HG02884 (cell line): ENCODE measurements around the gene UBL3.

Experiments used
- ATAC-seq: cut with Tn5 transposase; IDR thresholded peaks from one replicate; pipeline ENCODE4 v1.9.1; 2021; ENCODE audit warnings: mild to moderate bottlenecking, moderate library complexity; ENCODE audit not compliant: unreplicated experiment

The UBL3 gene

DNA sequence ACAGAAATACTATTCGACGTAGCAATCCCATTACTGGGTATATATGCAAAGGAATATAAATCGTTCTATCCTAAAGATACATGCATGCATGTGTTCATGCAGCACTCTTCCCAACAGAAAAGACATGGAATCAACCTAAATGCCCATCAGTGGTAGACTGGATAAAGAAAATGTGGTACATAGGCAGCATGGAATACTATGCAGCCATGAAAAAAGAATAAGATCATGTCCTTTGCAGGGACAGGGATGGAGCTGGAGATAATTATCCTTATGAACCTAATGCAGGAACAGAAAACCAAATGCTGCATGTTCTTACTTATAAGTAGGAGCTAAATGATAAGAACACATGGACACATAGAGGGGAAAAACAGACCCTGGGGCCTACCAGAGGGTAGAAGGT lies 89.3 kb downstream of the UBL3 start:
- no peak for ATAC-seq

DNA sequence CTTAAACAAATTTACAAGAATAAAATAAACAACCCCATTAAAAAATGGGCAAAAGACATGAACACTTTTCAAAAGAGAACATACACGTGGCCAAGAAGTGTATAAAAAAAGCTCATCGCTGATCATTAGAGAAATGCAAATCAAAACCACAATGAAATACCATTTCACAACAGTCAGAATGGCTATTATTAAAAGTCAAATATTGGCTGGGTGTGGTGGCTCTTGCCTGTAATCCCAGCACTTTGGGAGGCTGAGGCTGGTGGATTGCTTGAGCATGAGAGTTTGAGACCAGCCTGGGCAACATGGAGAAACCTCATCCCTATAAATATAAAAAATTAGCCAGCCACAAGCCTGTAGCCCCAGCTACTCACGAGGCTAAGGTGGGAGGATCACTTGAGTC lies 89.9 kb downstream of the UBL3 start:
- no peak for ATAC-seq

DNA sequence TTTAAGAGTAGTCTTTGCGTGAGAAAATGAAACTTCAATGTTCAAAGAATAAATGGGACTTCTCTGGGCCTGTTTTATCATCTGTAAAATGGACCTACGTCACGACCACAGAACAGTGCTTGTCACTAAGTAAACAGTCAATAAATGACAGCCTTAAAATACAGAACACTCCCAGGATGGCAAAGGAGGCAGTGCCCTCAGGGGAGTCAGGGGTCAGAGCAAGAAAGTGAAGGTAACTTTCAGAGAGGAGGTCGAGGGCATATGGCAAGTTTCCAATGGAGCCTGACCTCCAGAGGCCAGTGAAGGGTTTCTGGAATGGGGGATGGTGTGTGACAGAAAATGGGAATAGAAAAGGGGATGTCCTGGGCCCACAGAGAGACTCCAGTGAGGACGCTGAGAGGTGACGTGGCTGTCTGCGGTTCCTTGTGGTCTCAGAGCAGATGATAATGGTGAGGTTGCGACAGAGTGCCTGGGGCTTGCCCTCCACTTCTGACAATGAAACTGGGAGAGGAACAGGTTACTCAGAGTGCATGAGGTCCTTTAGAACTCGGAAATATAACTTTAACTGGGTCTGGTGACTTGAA lies 91.8 kb downstream of the UBL3 start:
- ATAC-seq, result peak; percentile 81

DNA sequence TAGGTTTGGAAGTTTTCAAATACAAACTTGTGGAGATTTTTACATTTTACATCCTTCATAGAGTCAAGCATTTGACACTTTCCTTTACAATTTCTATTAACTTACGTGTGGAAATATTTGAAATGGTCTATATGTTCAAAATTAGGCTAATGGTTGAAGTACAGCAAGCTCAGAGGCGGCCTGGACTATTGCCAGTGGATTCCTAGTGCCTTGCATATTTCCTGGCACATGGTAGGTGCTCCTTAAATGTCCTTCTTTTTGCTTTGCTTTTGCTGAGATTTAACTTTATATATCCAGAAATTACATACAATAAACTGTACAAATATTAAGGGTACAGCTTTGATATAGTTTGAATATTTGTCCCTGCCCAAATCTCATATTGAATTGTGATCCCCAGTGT lies 93.9 kb downstream of the UBL3 start:
- no peak for ATAC-seq

DNA sequence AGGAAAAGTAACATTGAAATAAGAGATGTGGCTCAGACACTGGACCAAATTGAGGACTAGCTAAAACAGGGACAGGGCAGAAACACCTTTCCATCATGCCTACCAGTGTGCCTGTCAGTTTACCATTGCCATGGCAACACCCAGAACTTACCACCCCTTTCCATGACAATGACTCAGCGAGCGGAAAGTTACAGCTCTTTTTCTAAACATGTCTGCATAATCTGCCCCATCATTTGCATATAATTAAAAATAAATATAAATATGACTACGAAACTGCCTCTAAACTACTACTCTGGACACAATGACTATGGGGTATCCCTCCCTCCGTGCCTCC lies 96.0 kb downstream of the UBL3 start:
- no peak for ATAC-seq

DNA sequence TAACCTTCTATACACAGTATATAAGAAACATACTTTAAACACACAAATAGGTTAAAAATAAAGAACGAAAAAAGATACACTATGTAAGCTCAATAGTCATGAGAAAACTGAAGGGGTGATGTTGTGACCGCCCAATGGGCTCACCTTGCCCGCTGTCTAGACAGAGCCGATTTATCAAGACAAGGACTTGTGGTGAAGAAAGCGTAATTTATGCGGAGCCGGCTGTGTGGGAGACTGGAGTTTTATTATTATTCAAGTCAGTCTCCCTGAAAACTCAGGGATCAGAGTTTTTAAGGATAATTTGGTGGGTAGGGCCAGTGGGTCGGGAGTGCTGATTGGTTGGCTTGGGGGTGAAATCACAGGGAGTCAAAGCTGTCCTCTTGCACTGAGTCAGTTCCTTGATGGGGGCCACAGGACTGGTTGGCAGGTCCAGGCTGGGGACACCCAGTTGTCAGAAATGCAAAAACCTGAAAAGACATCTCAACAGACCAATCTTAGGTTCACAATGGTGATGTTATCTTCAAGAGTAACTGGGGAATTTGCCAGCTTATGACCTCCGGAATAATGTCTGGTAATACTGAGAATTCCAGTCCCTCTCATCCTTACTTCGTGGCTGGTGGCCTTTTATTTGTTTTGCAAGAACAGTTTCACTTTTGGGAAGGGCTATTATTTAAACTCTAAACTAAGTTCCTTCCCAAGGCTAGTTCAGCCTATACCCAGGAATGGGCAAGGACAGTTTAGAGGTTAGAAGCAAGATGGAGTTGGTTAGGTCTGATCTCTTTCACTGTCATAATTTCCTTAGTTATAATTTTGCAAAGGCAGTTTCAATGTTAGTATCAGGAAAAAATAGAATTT lies 96.6 kb downstream of the UBL3 start:
- no peak for ATAC-seq

DNA sequence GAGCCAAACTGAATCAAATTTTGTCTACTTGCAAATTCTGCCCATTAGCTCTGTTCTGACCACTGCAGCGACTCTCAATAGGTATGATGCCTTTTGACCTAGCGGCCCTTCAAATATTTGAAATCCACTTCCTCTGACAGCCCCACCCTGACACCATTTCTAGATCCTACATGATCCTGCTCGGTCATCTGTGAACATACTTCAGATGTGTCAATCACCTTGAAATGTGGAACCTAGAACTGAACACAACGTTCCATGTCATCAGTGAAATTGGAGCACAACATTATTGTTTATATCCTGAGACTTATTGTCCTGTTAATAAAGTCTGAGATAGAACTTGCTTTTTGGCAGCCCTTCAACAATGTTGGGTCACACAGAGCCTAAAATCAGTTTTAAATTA lies 98.2 kb downstream of the UBL3 start:
- ATAC-seq, result no peak

DNA sequence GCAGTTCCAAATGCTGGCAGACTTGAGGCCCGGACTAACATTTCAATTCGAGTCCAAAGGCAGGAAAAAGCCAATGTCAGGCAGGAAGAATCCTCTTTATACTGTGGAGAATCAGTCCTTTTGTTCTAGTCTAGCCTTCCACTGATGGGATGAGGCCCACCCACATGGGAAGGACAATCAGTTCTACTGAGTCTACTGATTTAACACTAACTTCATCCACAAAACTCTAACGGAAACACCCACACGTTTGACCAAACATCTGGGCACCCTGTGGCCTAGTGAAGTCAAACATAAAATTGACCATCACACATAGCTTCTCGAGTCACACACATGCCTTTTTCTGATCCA lies 100.3 kb downstream of the UBL3 start:
- no peak for ATAC-seq

DNA sequence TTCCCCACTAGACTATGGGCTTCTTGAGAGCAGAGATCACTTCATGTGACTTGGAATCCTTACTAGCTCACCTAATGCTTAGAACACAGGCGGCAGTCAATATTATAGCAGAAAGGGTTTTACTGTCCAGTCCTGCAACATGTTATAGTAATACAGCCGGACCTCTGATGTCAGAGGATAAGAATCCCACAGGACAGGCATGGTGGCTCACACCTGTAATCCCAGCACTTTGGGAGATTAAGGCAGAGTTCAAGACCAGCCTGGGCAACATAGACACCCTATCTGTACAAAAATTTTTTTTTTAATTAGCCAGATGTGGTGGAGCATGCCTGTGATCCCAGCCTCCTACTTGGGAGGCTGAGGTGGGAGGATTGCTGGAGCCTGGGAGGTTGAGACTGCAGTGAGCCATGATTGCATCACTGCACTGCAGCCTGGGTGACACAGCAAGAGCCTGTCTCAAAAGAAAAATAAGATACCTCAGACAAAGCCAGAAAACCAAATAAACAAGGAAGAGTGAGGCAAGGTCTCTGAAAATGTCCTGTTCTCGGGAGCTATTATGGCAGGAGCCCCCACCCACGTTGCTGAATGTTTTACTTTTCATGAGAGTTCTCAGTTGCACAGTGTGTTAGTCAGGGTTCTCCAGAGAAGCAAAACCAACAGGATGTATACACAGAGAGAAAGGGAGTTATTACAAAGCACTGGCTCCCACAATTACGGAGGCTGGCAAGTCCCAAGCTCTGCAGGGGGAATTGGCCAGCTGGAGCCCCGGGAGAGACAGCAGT lies 100.8 kb downstream of the UBL3 start:
- ATAC-seq, result no peak

DNA sequence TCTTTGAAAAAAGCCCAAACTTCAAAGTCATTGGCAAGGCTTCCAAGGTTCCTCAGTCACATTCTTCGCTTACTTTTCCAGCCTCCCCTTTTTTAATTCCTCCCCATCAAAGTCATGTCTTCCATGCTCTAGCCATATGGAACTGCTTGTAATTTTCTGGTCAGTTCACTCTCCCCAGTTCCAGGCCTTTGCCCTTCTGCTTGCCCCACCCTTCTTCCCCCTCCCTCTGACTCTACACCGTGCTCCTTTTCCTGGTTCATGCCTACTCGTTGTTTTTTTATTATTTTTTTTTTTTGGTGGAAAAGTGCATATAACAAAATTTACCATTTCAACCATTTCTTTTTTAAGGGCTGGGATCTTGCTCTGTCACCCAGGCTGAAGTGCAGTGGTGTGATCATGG lies 102.3 kb downstream of the UBL3 start:
- no peak for ATAC-seq

DNA sequence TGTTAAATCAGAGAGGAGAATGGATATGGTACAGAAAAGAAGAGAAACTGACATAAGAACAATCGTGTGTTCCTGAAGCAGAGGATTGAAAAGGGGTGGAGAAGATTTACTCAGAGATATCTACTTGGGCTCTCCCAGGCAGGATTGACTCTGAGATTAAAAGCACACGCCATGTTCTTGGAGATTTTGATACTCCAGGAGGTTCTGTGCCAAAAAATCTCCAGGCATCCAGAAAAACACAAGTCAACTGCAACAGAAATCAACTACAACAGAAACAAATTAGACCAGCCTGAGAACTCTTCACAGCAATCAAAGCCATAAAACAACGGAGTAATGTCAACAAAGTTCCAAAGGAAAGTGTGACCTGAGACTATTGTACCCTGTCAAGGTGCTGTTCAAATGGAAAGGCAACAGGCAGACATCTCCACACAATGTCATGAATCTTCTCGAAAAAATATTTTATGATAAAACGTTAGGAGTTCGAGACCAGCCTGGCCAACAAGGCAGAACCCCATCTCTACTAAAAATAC lies 104.2 kb downstream of the UBL3 start:
- no peak for ATAC-seq

DNA sequence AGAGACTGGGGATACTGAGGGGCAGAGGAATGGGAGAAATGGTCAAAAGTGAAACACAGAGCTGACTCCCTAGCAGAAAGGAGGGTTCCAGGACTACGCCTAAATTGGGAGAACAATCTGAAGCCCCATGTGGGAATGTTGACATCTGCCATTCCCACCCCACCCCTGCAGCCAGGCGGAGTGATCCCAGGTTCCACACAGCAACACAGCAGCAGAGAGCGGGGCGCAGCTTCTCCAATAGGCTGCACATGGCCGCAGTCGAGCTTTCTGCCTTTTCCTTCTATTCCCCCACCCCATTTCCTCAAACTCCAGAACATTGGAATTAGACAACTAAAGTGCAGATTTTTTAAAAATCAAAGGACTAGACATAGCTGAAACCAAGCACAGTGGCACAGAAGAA lies 104.7 kb downstream of the UBL3 start:
- no peak for ATAC-seq

DNA sequence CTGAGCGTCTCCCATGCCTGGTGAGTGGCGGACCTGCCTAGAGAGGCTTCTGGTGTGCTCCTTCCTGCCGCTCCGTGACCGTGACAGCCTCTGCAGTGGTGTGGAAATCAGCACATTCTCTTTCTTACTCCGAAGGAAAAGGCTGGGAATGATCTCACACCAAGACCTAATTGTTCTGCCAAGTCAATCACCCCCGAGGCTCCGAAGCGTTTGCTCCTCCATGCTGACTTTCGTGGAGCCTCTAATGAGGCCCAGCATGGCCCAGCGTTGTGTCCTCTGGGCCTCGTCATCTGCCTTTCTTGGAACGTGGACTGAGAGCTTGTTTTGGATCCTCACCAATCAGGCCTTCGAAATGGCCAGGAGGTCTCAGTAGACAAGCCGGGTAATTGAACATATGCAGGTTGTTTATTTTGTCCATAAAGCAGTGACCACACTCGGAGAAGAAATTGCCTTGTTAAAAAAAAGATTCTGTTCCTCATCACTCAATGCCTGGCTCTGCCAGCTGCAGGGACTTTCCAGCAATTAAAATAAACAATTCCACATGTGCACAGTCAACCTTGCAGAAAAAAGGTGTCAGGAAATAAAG lies 107.1 kb downstream of the UBL3 start:
- ATAC-seq, result no peak

DNA sequence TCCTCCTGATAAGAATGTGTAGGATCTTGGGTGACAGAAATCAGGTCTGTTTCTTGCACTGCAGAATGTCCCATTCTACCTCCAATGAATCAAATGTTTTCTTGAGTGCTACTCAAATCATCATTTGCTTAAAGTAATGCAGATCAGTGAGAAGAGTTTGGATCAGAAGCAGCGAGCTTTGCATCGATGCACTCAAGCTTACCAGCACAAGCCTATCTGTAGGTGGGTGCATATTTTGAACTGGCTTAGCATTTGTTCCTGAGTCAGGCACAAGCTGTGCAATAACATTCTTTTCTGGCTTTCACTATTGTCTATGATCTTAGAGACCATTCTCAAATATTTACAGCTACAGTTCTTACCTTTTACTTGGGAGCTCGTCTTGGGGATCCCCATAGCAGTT lies 109.5 kb downstream of the UBL3 start:
- no peak for ATAC-seq

DNA sequence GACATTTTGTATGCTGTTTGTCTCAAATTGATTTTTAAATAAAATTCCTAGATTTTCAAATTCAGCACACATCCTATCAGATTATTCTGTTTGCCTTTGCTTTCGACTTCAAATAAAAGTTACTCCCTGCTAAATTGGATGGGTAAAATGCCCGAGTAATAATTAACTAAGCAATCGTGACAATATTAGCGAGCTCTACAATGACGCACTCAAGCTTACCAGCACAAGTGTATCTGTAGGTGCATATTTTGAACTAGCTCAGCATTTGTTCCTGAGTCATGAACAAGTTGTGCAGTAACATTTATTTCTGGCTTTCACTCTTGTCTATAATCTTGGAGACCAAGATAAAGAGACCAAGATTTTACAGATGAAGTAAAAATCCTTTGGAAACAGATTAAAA lies 113.4 kb downstream of the UBL3 start:
- no peak for ATAC-seq

DNA sequence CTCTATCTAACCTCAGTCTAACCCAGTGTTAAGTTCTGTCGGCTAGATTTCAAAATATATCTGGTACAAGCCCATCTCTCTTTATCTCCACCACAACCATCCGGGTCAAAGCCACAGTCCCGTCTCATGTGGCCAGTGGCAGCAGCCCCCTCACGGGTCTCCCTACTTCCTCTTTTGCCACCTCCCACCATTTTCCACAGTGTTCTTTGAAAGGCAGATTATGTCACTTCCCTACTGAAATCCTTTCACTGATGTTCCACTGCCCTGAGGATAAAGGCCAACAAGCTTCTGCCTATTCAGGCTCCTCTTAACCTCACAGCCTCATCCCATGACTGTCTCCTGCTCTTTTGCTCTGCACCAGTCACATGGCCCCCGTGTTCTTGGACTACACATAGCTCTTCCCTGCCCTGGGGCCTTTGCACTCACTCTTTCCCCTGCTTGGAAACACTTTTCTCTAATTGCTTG lies 117.2 kb downstream of the UBL3 start:
- no peak for ATAC-seq

DNA sequence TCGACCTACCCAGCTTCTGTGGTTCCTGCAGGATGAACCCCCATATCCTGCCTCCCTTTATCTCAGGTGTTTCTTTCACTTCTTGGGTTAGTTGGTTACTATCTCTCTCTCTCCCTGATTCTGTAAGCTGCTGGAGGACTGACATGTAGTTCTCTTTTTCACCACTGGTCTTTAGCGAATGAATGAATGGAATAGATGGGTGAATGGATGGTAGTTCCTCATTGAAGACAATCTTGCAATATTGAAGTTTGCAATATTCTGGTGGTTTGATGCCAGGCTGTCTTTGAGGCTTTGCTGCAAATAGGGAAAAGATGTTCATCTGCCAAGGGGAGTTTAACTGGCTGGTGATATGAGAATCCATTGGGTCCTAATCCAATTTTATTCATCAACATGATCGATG lies 120.2 kb downstream of the UBL3 start:
- ATAC-seq, result no peak

DNA sequence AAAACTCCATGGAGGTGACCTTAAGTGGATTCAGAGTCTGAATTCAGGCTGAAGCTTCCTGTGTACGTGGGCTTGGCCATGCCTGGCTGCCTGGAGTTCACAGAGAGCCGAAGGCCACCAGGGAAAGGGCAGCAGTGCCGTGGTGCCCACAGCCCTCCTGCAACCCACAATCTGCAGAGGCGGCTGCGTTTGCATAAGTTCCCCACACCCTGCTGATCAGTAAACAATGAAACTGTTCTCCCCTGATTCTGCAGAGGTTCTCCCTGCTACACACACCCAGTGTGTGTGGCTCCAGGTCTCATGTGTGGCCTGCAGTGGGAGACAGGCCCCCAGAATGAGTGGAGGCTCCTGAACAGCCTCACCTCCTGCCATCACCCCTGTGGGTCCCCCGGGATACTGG lies 128.0 kb downstream of the UBL3 start:
- no peak for ATAC-seq

DNA sequence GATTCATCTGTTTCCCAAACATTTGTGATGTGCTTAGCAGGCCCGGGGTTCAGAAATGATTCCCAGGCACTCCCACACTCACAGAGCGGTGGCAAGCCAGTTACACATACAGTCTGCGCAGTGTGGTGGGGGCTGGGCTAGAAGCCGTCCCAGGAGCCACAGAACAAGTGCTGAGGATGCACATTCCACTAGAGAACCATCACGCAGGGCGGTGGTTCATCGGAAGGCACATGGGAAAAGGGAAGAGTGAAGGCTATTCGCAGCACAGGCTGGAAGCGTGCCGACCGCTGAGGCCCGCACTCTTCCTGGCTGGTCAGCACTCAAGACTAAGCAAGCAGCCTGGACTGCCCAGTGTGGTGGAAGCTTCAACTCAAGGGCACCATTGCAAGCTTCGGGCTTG lies 128.7 kb downstream of the UBL3 start:
- no peak for ATAC-seq

DNA sequence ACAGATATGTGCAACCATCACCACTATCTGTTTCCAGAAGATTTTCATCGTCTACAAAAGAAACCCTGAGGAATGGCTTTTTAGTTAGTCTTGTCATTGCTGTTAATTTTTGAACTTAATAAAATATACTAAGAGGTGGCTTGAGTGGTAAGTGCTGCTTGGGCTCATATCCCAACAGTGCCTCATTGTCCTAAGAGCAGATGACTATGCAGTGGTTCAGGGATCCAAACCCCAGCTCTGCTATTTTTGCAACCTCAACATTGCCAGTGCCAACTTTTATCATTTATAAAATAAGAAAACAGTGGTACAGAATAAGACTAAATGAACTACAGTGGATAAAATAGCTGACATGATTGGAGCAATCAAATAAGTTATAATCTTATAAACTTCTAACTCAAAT lies 131.7 kb downstream of the UBL3 start:
- no peak for ATAC-seq

DNA sequence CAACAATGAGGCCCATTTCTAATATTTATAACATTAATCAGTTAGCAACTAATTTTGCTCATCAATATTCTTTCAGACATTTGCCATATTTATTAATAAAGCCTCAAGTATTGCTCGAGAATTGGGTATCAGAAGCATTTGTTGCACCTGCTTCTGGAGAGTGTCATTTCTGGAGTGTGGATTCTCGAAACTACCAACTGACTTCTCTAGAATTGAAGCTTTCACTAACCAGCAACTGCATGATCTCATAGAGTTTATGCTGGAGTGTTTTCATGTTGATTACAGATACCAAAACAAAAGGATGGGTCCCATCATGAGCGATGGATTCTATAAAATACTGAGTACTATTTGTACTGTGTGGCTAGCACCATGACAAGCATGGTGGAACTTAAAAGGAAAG lies 133.9 kb downstream of the UBL3 start:
- ATAC-seq, result no peak
